PC-9 (cell line): Measurements from ENCODE around the gene VAV2. TPM values are rescaled to one million over a fixed set of nuclear protein-coding genes. Genes with fewer than 3 reads are reported as not detected.

ENCODE experiments used
- BruUV-seq: library from RNA; stranded (reverse); fragments of 400-500 nt; replicated peaks from 2 replicates; lab custom pipeline; 2021; lab: Mats Ljungman, UMichigan
- CTCF ChIA-PET: fragments of 300-600 bp; sonication (Branson Sonifier 250); formaldehyde crosslinking; loops from one replicate; lab custom pipeline; 2022; ENCODE audit warnings: antibody characterized with exemption; lab: Charles Lee
- POLR2A ChIA-PET: fragments of 300-600 bp; sonication (Branson Sonifier 250); formaldehyde crosslinking; loops from one replicate; lab custom pipeline; 2022; ENCODE audit warnings: antibody characterized with exemption; ENCODE audit not compliant: unreplicated experiment; lab: Charles Lee
- DNase-seq, 2 experiments: peaks; one replicate each; pipeline versions ENCODE4 v3.0.0 to v3.0.0-alpha.2; 2015 to 2022; ENCODE audit warnings: mixed read lengths in 1 of 2
- H2AFZ ChIP-seq: fragments of 200-600 bp; sonication (generic); 2 replicates; pipeline ENCODE4 v1.8.1; 2017; ENCODE audit warnings: antibody characterized with exemption
- H3F3A ChIP-seq: fragments of 200-600 bp; sonication (generic); 2 replicates; pipeline ENCODE4 v1.8.1; 2017; ENCODE audit warnings: antibody characterized with exemption, mild to moderate bottlenecking, low read depth; ENCODE audit not compliant: insufficient read depth
- H3K27ac ChIP-seq: fragments of 200-600 bp; sonication (generic); 2 replicates; pipeline ENCODE4 v1.6.1; 2016; ENCODE audit warnings: mixed run types
- H3K27me3 ChIP-seq: fragments of 200-600 bp; sonication (generic); 2 replicates; pipeline ENCODE4 v1.6.1; 2016; ENCODE audit warnings: low read depth, mixed run types; ENCODE audit not compliant: insufficient read depth
- H3K36me3 ChIP-seq: fragments of 200-600 bp; sonication (generic); 2 replicates; pipeline ENCODE4 v1.6.1; 2016; ENCODE audit warnings: low read depth, mixed run types
- H3K4me1 ChIP-seq: fragments of 200-600 bp; sonication (generic); replicated peaks from 2 replicates; pipeline ENCODE4 v1.6.1; 2016; ENCODE audit warnings: mixed run types; ENCODE audit not compliant: insufficient read depth
- H3K4me2 ChIP-seq: fragments of 200-600 bp; sonication (generic); 2 replicates; pipeline ENCODE4 v1.6.1; 2017; ENCODE audit warnings: mixed run types
- H3K4me3 ChIP-seq: fragments of 200-600 bp; sonication (generic); 2 replicates; pipeline ENCODE4 v1.6.1; 2016; ENCODE audit warnings: mixed run types
- H3K79me2 ChIP-seq: fragments of 200-600 bp; sonication (generic); 2 replicates; pipeline ENCODE4 v1.6.1; 2017; ENCODE audit warnings: low read depth, mixed run types
- H3K9me2 ChIP-seq: fragments of 200-600 bp; sonication (generic); 2 replicates; pipeline ENCODE4 v1.8.1; 2017; ENCODE audit warnings: mild to moderate bottlenecking; ENCODE audit not compliant: insufficient read depth
- H3K9me3 ChIP-seq: fragments of 200-600 bp; sonication (generic); 2 replicates; pipeline ENCODE4 v1.8.1; 2016; ENCODE audit warnings: low read depth; ENCODE audit not compliant: insufficient read depth
- H4K20me1 ChIP-seq: fragments of 200-600 bp; sonication (generic); 2 replicates; pipeline ENCODE4 v1.8.1; 2017; ENCODE audit not compliant: insufficient read depth
- EZH2 ChIP-seq: fragments of 200-600 bp; sonication (generic); IDR thresholded peaks from 2 replicates; pipeline ENCODE4 v1.8.0; 2017; ENCODE audit warnings: antibody characterized with exemption, low read depth
- intact Hi-C: fragments of 100-400 bp; cut with micrococcal nuclease; formaldehyde crosslinking; loops from one replicate; pipeline ENCODE4 v1.10.0; 2022; ENCODE audit not compliant: unreplicated experiment
- total RNA-seq: library from RNA; stranded (reverse); gene quantifications from 2 replicates; pipeline ENCODE4 v1.2.3, GENCODE V29; 2021
- TF ChIP-seq, protein P1 (sequence below): fragments of 200-600 bp; sonication (generic); conservative IDR thresholded peaks from 2 replicates; pipeline ENCODE4 v1.6.1; 2017; ENCODE audit warnings: mixed run types, antibody characterized with exemption, mild to moderate bottlenecking, moderate library complexity

VAV2 gene
- total RNA-seq, 1 experiment from 2014 or later, result 36.5 TPM

DNA sequence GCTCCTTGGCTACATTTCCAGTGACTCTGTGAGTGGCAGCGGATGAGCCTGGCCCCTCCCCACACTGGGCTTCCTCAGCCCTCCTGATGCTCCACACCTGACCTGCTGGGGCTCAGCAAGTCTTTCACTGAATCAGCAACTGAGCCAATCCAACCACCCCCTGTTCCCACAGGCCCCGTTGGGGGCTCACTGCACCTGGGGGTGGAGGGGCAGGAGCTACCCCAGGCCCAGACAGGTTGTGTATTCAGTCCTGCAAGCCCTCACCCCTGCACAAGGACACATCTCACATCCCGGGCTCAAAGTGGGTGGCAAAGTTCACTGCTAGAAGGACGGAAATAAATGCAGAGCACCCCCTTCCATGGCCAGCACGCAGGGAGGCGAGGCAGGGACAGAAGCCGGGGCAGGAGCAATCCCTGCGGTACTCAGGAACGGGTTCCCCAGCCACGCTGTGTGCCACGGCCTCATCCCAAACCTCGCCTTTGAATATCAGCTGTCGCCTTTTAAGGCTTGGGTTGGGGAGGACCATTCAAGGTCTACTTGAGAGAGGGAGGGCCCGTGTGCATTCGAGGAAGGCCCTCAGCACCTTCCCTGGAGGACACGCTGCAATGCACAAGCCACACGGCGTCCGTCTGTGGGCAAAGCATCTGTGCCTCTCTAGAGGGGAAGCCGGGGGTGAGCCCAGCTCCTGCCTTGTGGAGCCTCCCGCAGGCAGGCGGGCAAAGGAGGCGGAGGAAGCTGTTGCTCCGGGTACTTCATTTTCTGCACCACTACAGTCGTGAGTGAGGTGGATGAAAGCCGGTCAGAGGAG, 179.0 kb downstream of the VAV2 start:
- intact Hi-C loops, result no loop called here
- Histone ChIP-seq H3K9me2 (no peaks in the 10 kb centered on the region), H3F3A (no peaks in the 10 kb centered on the region), H3K4me2 (no peak overlapping the region), H3K4me3 (no peak overlapping the region), H3K9me3 (no peaks in the 10 kb centered on the region), H4K20me1 (no peaks in the 10 kb centered on the region), H3K79me2 (no peaks in the 10 kb centered on the region), H2AFZ (no peak overlapping the region), H3K36me3 (no peaks in the 10 kb centered on the region), H3K27ac (no peak overlapping the region), H3K4me1 (no peaks in the 10 kb centered on the region), H3K27me3 (no peaks in the 10 kb centered on the region)
- no peak for TF ChIP-seq EZH2
- TF ChIP-seq, protein P1, sequence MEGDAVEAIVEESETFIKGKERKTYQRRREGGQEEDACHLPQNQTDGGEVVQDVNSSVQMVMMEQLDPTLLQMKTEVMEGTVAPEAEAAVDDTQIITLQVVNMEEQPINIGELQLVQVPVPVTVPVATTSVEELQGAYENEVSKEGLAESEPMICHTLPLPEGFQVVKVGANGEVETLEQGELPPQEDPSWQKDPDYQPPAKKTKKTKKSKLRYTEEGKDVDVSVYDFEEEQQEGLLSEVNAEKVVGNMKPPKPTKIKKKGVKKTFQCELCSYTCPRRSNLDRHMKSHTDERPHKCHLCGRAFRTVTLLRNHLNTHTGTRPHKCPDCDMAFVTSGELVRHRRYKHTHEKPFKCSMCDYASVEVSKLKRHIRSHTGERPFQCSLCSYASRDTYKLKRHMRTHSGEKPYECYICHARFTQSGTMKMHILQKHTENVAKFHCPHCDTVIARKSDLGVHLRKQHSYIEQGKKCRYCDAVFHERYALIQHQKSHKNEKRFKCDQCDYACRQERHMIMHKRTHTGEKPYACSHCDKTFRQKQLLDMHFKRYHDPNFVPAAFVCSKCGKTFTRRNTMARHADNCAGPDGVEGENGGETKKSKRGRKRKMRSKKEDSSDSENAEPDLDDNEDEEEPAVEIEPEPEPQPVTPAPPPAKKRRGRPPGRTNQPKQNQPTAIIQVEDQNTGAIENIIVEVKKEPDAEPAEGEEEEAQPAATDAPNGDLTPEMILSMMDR, result no peak
- no TSS peak for BruUV-seq
- DNase-seq, result no peak
- ChIA-PET CTCF (no interaction called here), POLR2A (interaction anchor here (0.6 kb wide), 1 partner anchor 8 kb away, joined by 3 read pairs; no protein-coding TSS in a partner anchor)

DNA sequence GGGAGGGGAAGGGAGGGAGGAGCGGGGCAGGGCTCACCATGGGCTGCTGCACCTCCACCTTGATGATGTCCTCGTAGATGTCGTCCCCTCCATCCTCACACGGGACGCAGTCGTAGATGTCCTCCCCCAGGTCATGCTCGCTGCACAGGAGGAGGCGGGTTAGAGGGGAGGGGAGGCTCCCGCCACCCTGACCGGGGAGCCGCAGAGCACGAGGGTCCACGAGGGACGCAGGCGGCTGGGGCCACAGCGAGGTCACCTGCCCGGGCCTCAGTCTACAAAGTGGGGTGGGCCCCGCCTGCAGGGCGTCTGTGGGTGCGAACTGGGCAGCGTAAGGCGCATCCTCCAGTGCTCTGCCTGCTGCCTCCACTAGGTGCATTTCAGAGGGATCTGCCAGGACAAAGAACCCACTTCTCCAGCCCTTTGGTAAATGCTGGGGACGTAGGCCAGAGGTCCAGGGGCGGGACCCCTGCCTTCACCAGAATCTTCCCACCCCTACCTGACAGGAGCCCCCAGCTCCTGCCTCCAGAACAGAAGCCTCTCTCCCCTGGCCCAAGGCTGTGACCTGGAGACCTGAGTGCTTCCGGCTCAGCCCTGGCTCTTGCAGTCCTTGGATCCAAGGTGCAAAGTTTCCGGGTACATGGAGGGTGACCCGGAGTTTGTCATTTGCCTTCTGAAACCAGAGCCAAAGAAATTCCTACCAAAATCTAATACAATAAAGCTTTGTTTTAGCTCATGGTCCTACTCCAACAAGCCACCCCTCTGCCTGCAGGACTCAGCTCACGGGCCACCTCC, 179.9 kb downstream of the VAV2 start:
- intact Hi-C loops, result no loop called here
- BruUV-seq, result no TSS peak
- no peak overlapping the region for H3K27ac ChIP-seq
- H3K9me2 ChIP-seq, result no peaks in the 10 kb centered on the region
- no peaks in the 10 kb centered on the region for H3K36me3 ChIP-seq
- POLR2A ChIA-PET, result no interaction called here
- H3F3A ChIP-seq, result no peaks in the 10 kb centered on the region
- H4K20me1 ChIP-seq, result no peaks in the 10 kb centered on the region
- no peak overlapping the region for H3K4me3 ChIP-seq
- H3K4me2 ChIP-seq, result no peak overlapping the region
- no peak for TF ChIP-seq EZH2
- TF ChIP-seq, protein P1, result no peak
- H3K4me1 ChIP-seq, result no peaks in the 10 kb centered on the region
- CTCF ChIA-PET, result no interaction called here
- no peak overlapping the region for H2AFZ ChIP-seq
- H3K79me2 ChIP-seq, result no peaks in the 10 kb centered on the region
- no peaks in the 10 kb centered on the region for H3K27me3 ChIP-seq
- no peaks in the 10 kb centered on the region for H3K9me3 ChIP-seq
- no peak for DNase-seq

DNA sequence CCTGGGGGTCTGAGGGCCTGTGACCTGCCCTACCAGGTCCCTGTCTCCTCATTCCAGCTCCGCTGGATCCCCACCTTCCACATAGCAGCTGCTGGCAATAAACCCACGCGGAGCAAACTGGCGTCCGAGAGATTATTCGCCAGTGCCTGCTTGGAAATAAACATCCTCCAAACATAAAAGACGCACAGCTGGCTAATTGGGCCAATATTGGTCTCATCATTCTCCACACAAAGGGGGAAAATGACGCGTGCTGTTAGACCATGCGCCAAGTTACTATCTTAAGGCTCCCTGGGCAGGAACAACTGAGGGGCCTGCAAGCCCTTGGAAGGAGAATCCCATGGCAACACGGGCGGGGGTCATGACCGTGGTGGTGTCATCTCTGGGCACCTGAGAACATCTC, 180.7 kb downstream of the VAV2 start:
- no peaks in the 10 kb centered on the region for H3K27me3 ChIP-seq
- intact Hi-C loops, result no loop called here
- no peak overlapping the region for H3K4me3 ChIP-seq
- H3F3A ChIP-seq, result no peaks in the 10 kb centered on the region
- H3K27ac ChIP-seq, result no peak overlapping the region
- no peaks in the 10 kb centered on the region for H4K20me1 ChIP-seq
- H3K9me2 ChIP-seq, result no peaks in the 10 kb centered on the region
- no peak overlapping the region for H2AFZ ChIP-seq
- no peaks in the 10 kb centered on the region for H3K4me1 ChIP-seq
- POLR2A ChIA-PET, result no interaction called here
- CTCF ChIA-PET, result no interaction called here
- BruUV-seq, result no TSS peak
- no peak overlapping the region for H3K4me2 ChIP-seq
- TF ChIP-seq, protein P1, result no peak
- no peak for TF ChIP-seq EZH2
- no peaks in the 10 kb centered on the region for H3K79me2 ChIP-seq
- no peaks in the 10 kb centered on the region for H3K36me3 ChIP-seq
- H3K9me3 ChIP-seq, result no peaks in the 10 kb centered on the region
- DNase-seq, result no peak
